ENCODE measurements around the gene TBC1D22A. TPM values are rescaled to one million over a fixed set of nuclear protein-coding genes. Genes with fewer than 3 reads are reported as not detected.

TBC1D22A gene
- polyA plus RNA-seq, 1 donor from 2014 or later: 9.3 TPM

DNA sequence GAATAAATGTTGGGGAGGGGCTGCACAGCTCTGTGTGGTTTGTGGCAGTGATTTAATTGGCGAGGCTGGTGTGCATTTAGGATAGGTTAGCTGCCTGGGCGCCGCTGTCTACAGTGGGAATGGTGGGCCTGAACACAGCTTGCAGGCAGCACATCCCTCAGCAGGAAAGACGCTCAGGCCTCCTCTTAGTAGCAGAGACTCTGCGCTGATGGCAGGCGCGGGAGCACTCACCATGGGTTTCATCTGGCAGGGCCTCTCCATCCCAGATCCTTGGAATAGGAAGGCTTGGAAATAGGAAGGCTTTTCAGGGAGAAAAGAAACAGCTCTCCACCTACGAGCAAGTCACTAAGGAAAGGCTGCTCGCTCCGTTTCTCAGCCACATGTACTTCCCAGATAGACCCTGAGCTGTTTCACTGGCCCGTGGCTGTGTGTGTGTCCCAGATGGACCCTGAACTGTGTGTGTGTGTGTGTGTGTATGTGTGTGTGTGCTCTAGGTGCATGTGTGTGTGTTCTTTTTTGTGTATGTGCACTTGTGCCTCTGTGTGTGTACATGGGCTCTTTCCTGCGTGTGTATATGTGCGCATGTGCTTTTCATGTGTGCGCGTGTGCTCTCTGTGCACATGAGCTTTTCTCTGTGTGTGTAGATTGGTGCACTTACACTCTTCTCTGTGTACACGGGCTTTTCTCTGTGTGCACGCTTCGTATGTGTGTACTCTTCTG lies 144.0 kb downstream of the TBC1D22A start:
- Histone ChIP-seq H3K9me2 (ENCODE audit: insufficient read depth, low read length) (no peaks in the 10 kb centered on the region), H3F3A (ENCODE audit: insufficient read depth, low read length, poor library complexity, severe bottlenecking) (no peaks in the 10 kb centered on the region), H3K4me2 (ENCODE audit: low read length) (no peak overlapping the region), H2AFZ (ENCODE audit: low read depth, low read length) (no peak overlapping the region), H3K27ac (ENCODE audit: low read length) (no peak overlapping the region), H4K20me1 (ENCODE audit: insufficient read depth) (no peaks in the 10 kb centered on the region), H3K36me3 (ENCODE audit: insufficient read depth, low read length) (no peaks in the 10 kb centered on the region), H3K27me3 (ENCODE audit: insufficient read depth, low read depth, low read length) (no peaks in the 10 kb centered on the region), H3K9me3 (ENCODE audit: low read length) (no peaks in the 10 kb centered on the region), H3K79me2 (replicated peaks; ENCODE audit: insufficient read depth, low read length) (no peaks in the 10 kb centered on the region), H3K9ac (ENCODE audit: low read length) (no peak overlapping the region), H3K4me3 (ENCODE audit: low read length) (no peak overlapping the region)
- TF ChIP-seq POLR2AphosphoS5 (IDR thresholded peaks at IDR 0.05): no peak
- TF ChIP-seq, protein P1, sequence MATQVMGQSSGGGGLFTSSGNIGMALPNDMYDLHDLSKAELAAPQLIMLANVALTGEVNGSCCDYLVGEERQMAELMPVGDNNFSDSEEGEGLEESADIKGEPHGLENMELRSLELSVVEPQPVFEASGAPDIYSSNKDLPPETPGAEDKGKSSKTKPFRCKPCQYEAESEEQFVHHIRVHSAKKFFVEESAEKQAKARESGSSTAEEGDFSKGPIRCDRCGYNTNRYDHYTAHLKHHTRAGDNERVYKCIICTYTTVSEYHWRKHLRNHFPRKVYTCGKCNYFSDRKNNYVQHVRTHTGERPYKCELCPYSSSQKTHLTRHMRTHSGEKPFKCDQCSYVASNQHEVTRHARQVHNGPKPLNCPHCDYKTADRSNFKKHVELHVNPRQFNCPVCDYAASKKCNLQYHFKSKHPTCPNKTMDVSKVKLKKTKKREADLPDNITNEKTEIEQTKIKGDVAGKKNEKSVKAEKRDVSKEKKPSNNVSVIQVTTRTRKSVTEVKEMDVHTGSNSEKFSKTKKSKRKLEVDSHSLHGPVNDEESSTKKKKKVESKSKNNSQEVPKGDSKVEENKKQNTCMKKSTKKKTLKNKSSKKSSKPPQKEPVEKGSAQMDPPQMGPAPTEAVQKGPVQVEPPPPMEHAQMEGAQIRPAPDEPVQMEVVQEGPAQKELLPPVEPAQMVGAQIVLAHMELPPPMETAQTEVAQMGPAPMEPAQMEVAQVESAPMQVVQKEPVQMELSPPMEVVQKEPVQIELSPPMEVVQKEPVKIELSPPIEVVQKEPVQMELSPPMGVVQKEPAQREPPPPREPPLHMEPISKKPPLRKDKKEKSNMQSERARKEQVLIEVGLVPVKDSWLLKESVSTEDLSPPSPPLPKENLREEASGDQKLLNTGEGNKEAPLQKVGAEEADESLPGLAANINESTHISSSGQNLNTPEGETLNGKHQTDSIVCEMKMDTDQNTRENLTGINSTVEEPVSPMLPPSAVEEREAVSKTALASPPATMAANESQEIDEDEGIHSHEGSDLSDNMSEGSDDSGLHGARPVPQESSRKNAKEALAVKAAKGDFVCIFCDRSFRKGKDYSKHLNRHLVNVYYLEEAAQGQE (IDR thresholded peaks at IDR 0.05; ENCODE audit: borderline replicate concordance): no peak
- TF ChIP-seq SMC3 (conservative IDR thresholded peaks at IDR 0.05; ENCODE audit: poor library complexity): no peak
- no peak for TF ChIP-seq MXI1 (conservative IDR thresholded peaks at IDR 0.05; ENCODE audit: poor library complexity, severe bottlenecking)
- TF ChIP-seq EZH2 (IDR thresholded peaks at IDR 0.05; ENCODE audit: borderline replicate concordance, insufficient read depth, low read length, poor library complexity, severe bottlenecking): no peak

- Histone ChIP-seq H3K4me3 (ENCODE audit: low read length) (no peak overlapping the region), H2AFZ (ENCODE audit: low read depth, low read length) (no peak overlapping the region), H3K36me3 (ENCODE audit: insufficient read depth, low read length) (no peaks in the 10 kb centered on the region), H3K27ac (ENCODE audit: low read length) (no peak overlapping the region), H3K9me2 (ENCODE audit: insufficient read depth, low read length) (no peaks in the 10 kb centered on the region), H4K20me1 (ENCODE audit: insufficient read depth) (no peaks in the 10 kb centered on the region), H3K9me3 (ENCODE audit: low read length) (no peaks in the 10 kb centered on the region), H3K27me3 (ENCODE audit: insufficient read depth, low read depth, low read length) (no peaks in the 10 kb centered on the region), H3K4me2 (ENCODE audit: low read length) (no peak overlapping the region), H3F3A (ENCODE audit: insufficient read depth, low read length, poor library complexity, severe bottlenecking) (no peaks in the 10 kb centered on the region), H3K9ac (ENCODE audit: low read length) (no peak overlapping the region), H3K79me2 (replicated peaks; ENCODE audit: insufficient read depth, low read length) (no peaks in the 10 kb centered on the region)
- no peak for TF ChIP-seq EZH2 (IDR thresholded peaks at IDR 0.05; ENCODE audit: borderline replicate concordance, insufficient read depth, low read length, poor library complexity, severe bottlenecking)
- TF ChIP-seq, protein P2, sequence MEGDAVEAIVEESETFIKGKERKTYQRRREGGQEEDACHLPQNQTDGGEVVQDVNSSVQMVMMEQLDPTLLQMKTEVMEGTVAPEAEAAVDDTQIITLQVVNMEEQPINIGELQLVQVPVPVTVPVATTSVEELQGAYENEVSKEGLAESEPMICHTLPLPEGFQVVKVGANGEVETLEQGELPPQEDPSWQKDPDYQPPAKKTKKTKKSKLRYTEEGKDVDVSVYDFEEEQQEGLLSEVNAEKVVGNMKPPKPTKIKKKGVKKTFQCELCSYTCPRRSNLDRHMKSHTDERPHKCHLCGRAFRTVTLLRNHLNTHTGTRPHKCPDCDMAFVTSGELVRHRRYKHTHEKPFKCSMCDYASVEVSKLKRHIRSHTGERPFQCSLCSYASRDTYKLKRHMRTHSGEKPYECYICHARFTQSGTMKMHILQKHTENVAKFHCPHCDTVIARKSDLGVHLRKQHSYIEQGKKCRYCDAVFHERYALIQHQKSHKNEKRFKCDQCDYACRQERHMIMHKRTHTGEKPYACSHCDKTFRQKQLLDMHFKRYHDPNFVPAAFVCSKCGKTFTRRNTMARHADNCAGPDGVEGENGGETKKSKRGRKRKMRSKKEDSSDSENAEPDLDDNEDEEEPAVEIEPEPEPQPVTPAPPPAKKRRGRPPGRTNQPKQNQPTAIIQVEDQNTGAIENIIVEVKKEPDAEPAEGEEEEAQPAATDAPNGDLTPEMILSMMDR (IDR thresholded peaks at IDR 0.05; ENCODE audit: poor library complexity, severe bottlenecking): no peak
- no peak for TF ChIP-seq TAF1 (IDR thresholded peaks at IDR 0.05; ENCODE audit: low read depth)
- TF ChIP-seq, protein P1 (IDR thresholded peaks at IDR 0.05; ENCODE audit: borderline replicate concordance): no peak
- no peak for TF ChIP-seq EP300 (conservative IDR thresholded peaks at IDR 0.05; ENCODE audit: poor library complexity, severe bottlenecking)
- TF ChIP-seq RAD21 (conservative IDR thresholded peaks at IDR 0.05): no peak
- no peak for TF ChIP-seq POLR2AphosphoS5 (IDR thresholded peaks at IDR 0.05)
- no peak for TF ChIP-seq MXI1 (conservative IDR thresholded peaks at IDR 0.05; ENCODE audit: poor library complexity, severe bottlenecking)
- no peak for TF ChIP-seq SMC3 (conservative IDR thresholded peaks at IDR 0.05; ENCODE audit: poor library complexity)
Measured at GRCh38 chr22:46907241-46908215, 145.1 kb downstream of the TBC1D22A start.
